ENCODE results near the gene FAM219B. TPM values are rescaled to one million over a fixed set of nuclear protein-coding genes. Genes with fewer than 3 reads are reported as not detected.

Gene FAM219B
- total and polyA plus RNA-seq, 2 of the 4 experiments (the other 2 are of a cell fraction): 24.9 to 48.7 TPM

DNA sequence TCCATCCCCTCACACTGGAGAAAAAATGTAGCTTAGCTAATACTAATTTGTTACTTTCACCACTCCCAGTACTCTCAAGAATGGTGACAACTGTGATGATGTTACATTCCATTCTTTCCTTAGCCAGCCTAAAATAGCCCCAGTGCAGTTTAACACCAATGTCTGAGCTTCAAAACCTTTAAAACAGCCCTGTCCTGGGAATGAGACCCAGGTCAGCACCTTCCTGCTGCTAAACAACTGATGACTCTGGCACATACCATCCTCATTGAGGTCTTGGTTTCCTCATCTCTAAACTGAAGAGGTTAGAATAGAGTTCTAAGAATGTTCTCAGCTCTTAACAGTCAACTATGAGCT is 37.3 kb downstream of the FAM219B start:
- Histone ChIP-seq H3K36me3 (ENCODE audit: control insufficient read depth, insufficient read depth, low read length) (peaks cover 2% of the 10 kb centered on the region), H2AK5ac (ENCODE audit: low read depth, low read length) (no peak overlapping the region), H4K5ac (ENCODE audit: low read depth, low read length) (no peak overlapping the region), H3K4me1 (ENCODE audit: control insufficient read depth, insufficient read depth, low read length) (peaks cover 18% of the 10 kb centered on the region), H3K27ac (ENCODE audit: insufficient read depth, low read length) (no peak overlapping the region), H3K14ac (replicated peaks; ENCODE audit: low read depth, low read length) (no peak overlapping the region), H2AFZ (replicated peaks; ENCODE audit: low read length, poor library complexity) (no peak overlapping the region), H2AK9ac (replicated peaks; ENCODE audit: low read depth, low read length, poor library complexity) (no peak overlapping the region), H3K27me3 (ENCODE audit: control insufficient read depth, insufficient read depth, low read length) (no peaks in the 10 kb centered on the region), H3K4me2 (ENCODE audit: low read depth, low read length) (no peak overlapping the region), H3K23ac (ENCODE audit: low read depth, low read length) (no peak overlapping the region), H3K79me1 (ENCODE audit: low read depth in 1 of 2, low read length in 2 of 2) (peaks cover 16 to 85% of the 10 kb centered on the region in 2 experiments), H3K18ac (ENCODE audit: low read depth, low read length) (no peak overlapping the region), H3K9me3 (ENCODE audit: control insufficient read depth, insufficient read depth, low read length) (no peaks in the 10 kb centered on the region), H2BK120ac (ENCODE audit: low read depth, low read length) (no peak overlapping the region), H2BK15ac (ENCODE audit: low read depth, low read length) (no peak overlapping the region), H3K56ac (ENCODE audit: extremely low read depth, insufficient read depth, low read length) (no peak overlapping the region), H4K8ac (ENCODE audit: low read depth in 2 of 2, low read length in 2 of 2) (no peak overlapping the region), H2BK20ac (ENCODE audit: low read depth, low read length) (no peak overlapping the region), H2BK5ac (ENCODE audit: low read depth, low read length, poor library complexity, severe bottlenecking) (no peak overlapping the region), H3K9me1 (ENCODE audit: insufficient read depth, low read length) (peaks cover 41% of the 10 kb centered on the region), H3K4me3 (ENCODE audit: insufficient read depth, low read depth, low read length) (no peak overlapping the region), H4K91ac (ENCODE audit: insufficient read depth, low read depth, low read length) (no peak overlapping the region), H3K4ac (ENCODE audit: low read depth, low read length) (no peak overlapping the region), H4K20me1 (ENCODE audit: insufficient read depth, low read length) (peaks cover 73% of the 10 kb centered on the region), H3K9ac (ENCODE audit: low read depth, low read length) (no peak overlapping the region)
- in situ Hi-C loops (cut with MboI; ENCODE audit: low sequenced_read_pairs) (no loop called here), intact Hi-C loops (cut with micrococcal nuclease) (no loop called here), dilution Hi-C loops (cut with HindIII; ENCODE audit: low sequenced_read_pairs, unreplicated experiment) (no loop called here)
- TF ChIP-seq BHLHE40 (IDR thresholded peaks at IDR 0.05; ENCODE audit: low read depth, low read length): no peak
- ATAC-seq (ENCODE audit: low read depth) (no peak), DNase-seq (no peak)
- ChIA-PET POLR2A (ENCODE audit: unreplicated experiment) (no interaction called here), CTCF (interaction anchor here (0.7 to 1.2 kb wide), 2 partner anchors 86 to 175 kb away, joined by 3 to 6 read pairs; no protein-coding TSS in a partner anchor)
- no TSS peak for BruUV-seq (replicated peaks)
